IMR-90 (cell line): ENCODE data around the gene TEAD4. TPM values are rescaled to one million over a fixed set of nuclear protein-coding genes. Genes with fewer than 3 reads are reported as not detected.

ENCODE experiments used
- ATAC-seq: fragments of 200-7000 bp; cut with Tn5 transposase; 2 replicates; pipeline ENCODE4 v1.9.1; 2020; ENCODE audit warnings: low read depth, mild to moderate bottlenecking, moderate library complexity
- BruUV-seq: library from RNA; stranded (reverse); fragments of 400-500 nt; replicated peaks from 2 replicates; lab custom pipeline; 2021; lab: Mats Ljungman, UMichigan
- CTCF ChIA-PET: fragments of 300-600 bp; formaldehyde crosslinking; extraction: SDS; loops from one replicate; lab custom pipeline; 2021; ENCODE audit warnings: antibody characterized with exemption; lab: Yijun Ruan, JAX
- POLR2A ChIA-PET: fragments of 300-600 bp; sonication (Branson Sonifier 250); formaldehyde crosslinking; loops from one replicate; lab custom pipeline; 2022; ENCODE audit warnings: antibody characterized with exemption; ENCODE audit not compliant: unreplicated experiment; lab: Charles Lee
- DNase-seq: peaks from one replicate; pipeline ENCODE4 v3.0.0; 2013
- H2AFZ ChIP-seq: replicated peaks from 2 replicates; pipeline ENCODE3; 2013; ENCODE audit warnings: low read length, mild to moderate bottlenecking; ENCODE audit not compliant: poor library complexity
- H2AK5ac ChIP-seq: 2 replicates; pipeline ENCODE4 v1.6.1; 2013; ENCODE audit warnings: low read depth, low read length, inconsistent platforms
- H2AK9ac ChIP-seq: replicated peaks from 2 replicates; pipeline ENCODE3; 2013; ENCODE audit warnings: mild to moderate bottlenecking, low read depth, low read length, moderate library complexity; ENCODE audit not compliant: poor library complexity
- H2BK120ac ChIP-seq: 2 replicates; pipeline ENCODE4 v1.6.1; 2013; ENCODE audit warnings: low read depth, low read length, inconsistent platforms
- H2BK15ac ChIP-seq: 3 replicates; pipeline ENCODE4 v1.6.1; 2013; ENCODE audit warnings: low read depth, low read length, inconsistent platforms
- H2BK20ac ChIP-seq: 2 replicates; pipeline ENCODE4 v1.6.1; 2013; ENCODE audit warnings: low read depth, mild to moderate bottlenecking, inconsistent platforms, low read length, moderate library complexity
- H2BK5ac ChIP-seq: 2 replicates; pipeline ENCODE4 v1.6.1; 2013; ENCODE audit warnings: mild to moderate bottlenecking, low read depth, low read length, inconsistent platforms; ENCODE audit not compliant: poor library complexity, severe bottlenecking
- H3K14ac ChIP-seq: replicated peaks from 2 replicates; pipeline ENCODE4 v1.6.1; 2013; ENCODE audit warnings: low read depth, low read length, inconsistent platforms
- H3K18ac ChIP-seq: 2 replicates; pipeline ENCODE4 v1.6.1; 2013; ENCODE audit warnings: low read depth, low read length, control low read depth
- H3K23ac ChIP-seq: 2 replicates; pipeline ENCODE4 v1.6.1; 2013; ENCODE audit warnings: low read depth, low read length, inconsistent platforms
- H3K27ac ChIP-seq: 2 replicates; pipeline ENCODE4 v1.5.1; 2013; ENCODE audit warnings: mild to moderate bottlenecking, control low read depth, low read length; ENCODE audit not compliant: insufficient read depth
- H3K27me3 ChIP-seq: 2 replicates; pipeline ENCODE4 v1.6.1; 2013; ENCODE audit warnings: low read length; ENCODE audit not compliant: control insufficient read depth, insufficient read depth
- H3K36me3 ChIP-seq: 2 replicates; pipeline ENCODE4 v1.6.1; 2013; ENCODE audit warnings: low read length, mixed read lengths; ENCODE audit not compliant: control insufficient read depth, insufficient read depth
- H3K4ac ChIP-seq: 2 replicates; pipeline ENCODE4 v1.6.1; 2013; ENCODE audit warnings: low read depth, low read length, inconsistent platforms
- H3K4me1 ChIP-seq: 2 replicates; pipeline ENCODE4 v1.6.1; 2013; ENCODE audit warnings: low read length, mixed read lengths; ENCODE audit not compliant: control insufficient read depth, insufficient read depth
- H3K4me2 ChIP-seq: 2 replicates; pipeline ENCODE4 v1.6.1; 2013; ENCODE audit warnings: low read depth, mild to moderate bottlenecking, control low read depth, low read length, moderate library complexity
- H3K4me3 ChIP-seq: 2 replicates; pipeline ENCODE4 v1.5.1; 2013; ENCODE audit warnings: low read depth, mild to moderate bottlenecking, control low read depth, low read length, moderate library complexity; ENCODE audit not compliant: insufficient read depth
- H3K56ac ChIP-seq: 2 replicates; pipeline ENCODE4 v1.6.1; 2013; ENCODE audit warnings: low read length, inconsistent platforms; ENCODE audit not compliant: insufficient read depth; ENCODE audit errors: extremely low read depth
- H3K79me1 ChIP-seq, 2 experiments: 2 replicates each; pipeline ENCODE4 v1.6.1; 2013; ENCODE audit warnings: low read length in 2 of 2, inconsistent platforms in 1 of 2, low read depth in 1 of 2
- H3K9ac ChIP-seq: 2 replicates; pipeline ENCODE4 v1.6.1; 2013; ENCODE audit warnings: low read depth, low read length, control low read depth
- H3K9me1 ChIP-seq: 2 replicates; pipeline ENCODE4 v1.6.1; 2013; ENCODE audit warnings: low read length, inconsistent platforms; ENCODE audit not compliant: insufficient read depth
- H3K9me3 ChIP-seq: 2 replicates; pipeline ENCODE4 v1.6.1; 2013; ENCODE audit warnings: low read length; ENCODE audit not compliant: control insufficient read depth, insufficient read depth
- H4K20me1 ChIP-seq: 2 replicates; pipeline ENCODE4 v1.6.1; 2013; ENCODE audit warnings: low read length, inconsistent platforms; ENCODE audit not compliant: insufficient read depth
- H4K5ac ChIP-seq: 2 replicates; pipeline ENCODE4 v1.6.1; 2013; ENCODE audit warnings: mild to moderate bottlenecking, low read depth, low read length, control low read depth
- H4K8ac ChIP-seq, 2 experiments: 2 replicates each; pipeline ENCODE4 v1.6.1; 2013; ENCODE audit warnings: low read depth in 2 of 2, low read length in 2 of 2, control low read depth in 1 of 2, inconsistent platforms in 1 of 2
- H4K91ac ChIP-seq: 2 replicates; pipeline ENCODE4 v1.6.1; 2013; ENCODE audit warnings: low read depth, low read length, inconsistent platforms; ENCODE audit not compliant: insufficient read depth
- BHLHE40 ChIP-seq: fragments of 150-350 bp; IDR thresholded peaks from 2 replicates; pipeline ENCODE4 v1.6.1; 2016; ENCODE audit warnings: mild to moderate bottlenecking, low read depth, low read length
- CEBPB ChIP-seq: IDR thresholded peaks from 2 replicates; pipeline ENCODE4 v1.6.1; 2012; ENCODE audit warnings: low read depth, low read length, improper control_type of control experiment
- CHD1 ChIP-seq: IDR thresholded peaks from 2 replicates; pipeline ENCODE4 v1.6.1; 2012; ENCODE audit warnings: low read depth, low read length, improper control_type of control experiment
- CTCF ChIP-seq: conservative IDR thresholded peaks from 2 replicates; pipeline ENCODE4 v1.5.1; 2012; ENCODE audit warnings: mild to moderate bottlenecking, low read depth, low read length, improper control_type of control experiment
- ELK1 ChIP-seq: fragments of 150-350 bp; IDR thresholded peaks from 2 replicates; pipeline ENCODE4 v1.6.1; 2016; ENCODE audit warnings: low read depth, mild to moderate bottlenecking, low read length, moderate library complexity, borderline replicate concordance
- FOS ChIP-seq: fragments of 150-350 bp; IDR thresholded peaks from 2 replicates; pipeline ENCODE4 v1.6.1; 2016; ENCODE audit warnings: low read depth, low read length
- MAFK ChIP-seq: IDR thresholded peaks from 2 replicates; pipeline ENCODE4 v1.6.1; 2012; ENCODE audit warnings: low read depth, low read length, improper control_type of control experiment
- MAZ ChIP-seq: IDR thresholded peaks from 2 replicates; pipeline ENCODE4 v1.6.1; 2012; ENCODE audit warnings: low read depth, mild to moderate bottlenecking, low read length, improper control_type of control experiment, moderate library complexity, borderline replicate concordance
- MXI1 ChIP-seq: IDR thresholded peaks from 2 replicates; pipeline ENCODE4 v1.6.1; 2012; ENCODE audit warnings: low read depth, mild to moderate bottlenecking, low read length, moderate library complexity, borderline replicate concordance
- NFE2L2 ChIP-seq: fragments of 150-350 bp; IDR thresholded peaks from 2 replicates; pipeline ENCODE4 v1.6.1; 2016; ENCODE audit warnings: low read depth, mild to moderate bottlenecking, low read length
- POLR2A ChIP-seq: IDR thresholded peaks from 2 replicates; pipeline ENCODE4 v1.6.1; 2012; ENCODE audit warnings: mild to moderate bottlenecking, low read depth, low read length
- RAD21 ChIP-seq: IDR thresholded peaks from 2 replicates; pipeline ENCODE4 v1.6.1; 2012; ENCODE audit warnings: low read length, improper control_type of control experiment
- RCOR1 ChIP-seq: IDR thresholded peaks from 2 replicates; pipeline ENCODE4 v1.6.1; 2012; ENCODE audit warnings: mild to moderate bottlenecking, low read length, improper control_type of control experiment; ENCODE audit not compliant: insufficient replicate concordance
- RFX5 ChIP-seq: IDR thresholded peaks from 2 replicates; pipeline ENCODE4 v1.8.0; 2012; ENCODE audit warnings: low read depth, mild to moderate bottlenecking, low read length, moderate library complexity
- SMC3 ChIP-seq: fragments of 150-350 bp; IDR thresholded peaks from 2 replicates; pipeline ENCODE4 v1.6.1; 2016; ENCODE audit warnings: low read depth, mild to moderate bottlenecking, antibody characterized with exemption, low read length, moderate library complexity
- USF2 ChIP-seq: fragments of 150-350 bp; IDR thresholded peaks from 2 replicates; pipeline ENCODE4 v1.6.1; 2017; ENCODE audit warnings: mild to moderate bottlenecking, antibody characterized with exemption, low read length, low read depth
- WGBS, 2 experiments: methylation state at CpG; one replicate each; pipeline versions ENCODE4 v1.1.5 to v1.1.7; 2013; ENCODE audit warnings: missing lambda C conversion rate in 2 of 2; ENCODE audit not compliant: insufficient read length in 1 of 2; ENCODE audit errors: extremely low coverage in 2 of 2; 5-methylcytosine and 5-hydroxymethylcytosine counted together
- dilution Hi-C: fragments of 300-500 bp; cut with HindIII; formaldehyde crosslinking; loops from one replicate; pipeline ENCODE4 v1.14.3; 2018; ENCODE audit warnings: low sequenced_read_pairs; ENCODE audit not compliant: unreplicated experiment
- in situ Hi-C: fragments of 300-500 bp; cut with MboI; formaldehyde crosslinking; loops from 3 replicates; pipeline ENCODE4 v1.14.3; 2019; ENCODE audit warnings: low sequenced_read_pairs, inconsistent platforms, mixed read lengths
- intact Hi-C: fragments of 100-400 bp; cut with micrococcal nuclease; formaldehyde crosslinking; loops from 2 replicates; pipeline ENCODE4 v1.10.0; 2022
- polyA plus RNA-seq, 3 experiments: library from polyadenylated mRNA; depleted of rRNA; stranded (reverse); fragments of >200 nt; gene quantifications; 2 replicates each; pipeline ENCODE4 v1.2.3, GENCODE V29; 2012; ENCODE audit warnings: low replicate concordance in 1 of 3
- total RNA-seq: library from RNA; depleted of rRNA; stranded (reverse); fragments of >200 nt; gene quantifications from 2 replicates; pipeline ENCODE4 v1.2.3, GENCODE V29; 2012

Gene TEAD4
- total and polyA plus RNA-seq, 2 of the 4 experiments (the other 2 are of a cell fraction) = 8.8 to 24.9 TPM

- no peak overlapping the region for H3K4me2 ChIP-seq
- H2BK5ac ChIP-seq = no peak overlapping the region
- WGBS, 2 experiments = no CpG with 5 or more reads among the region's 6 CpGs
- H3K23ac ChIP-seq = no peak overlapping the region
- H4K20me1 ChIP-seq = peaks cover 18% of the 10 kb centered on the region
- no peaks in the 10 kb centered on the region for H3K9me3 ChIP-seq
- H2BK20ac ChIP-seq = no peak overlapping the region
- no peak overlapping the region for H2BK15ac ChIP-seq
- CTCF ChIA-PET = interaction anchor here (0.9 kb wide), 1 partner anchor 11 kb away, joined by 3 read pairs; no protein-coding TSS in a partner anchor
- no peak overlapping the region for H2BK120ac ChIP-seq
- dilution Hi-C loops (no loop called here), in situ Hi-C loops (no loop called here), intact Hi-C loops (no loop called here)
- H3K36me3 ChIP-seq = peaks cover 6% of the 10 kb centered on the region
- no peak overlapping the region for H3K9ac ChIP-seq
- ATAC-seq = peak; percentile 75
- H3K9me1 ChIP-seq = peaks cover 13% of the 10 kb centered on the region
- H3K4me3 ChIP-seq = no peak overlapping the region
- 0 out of 4 replicates have a peak overlapping the region, but pooled peaks of 1 of the 2 experiments have one; percentile 5 for H4K8ac ChIP-seq
- H3K4ac ChIP-seq = no peak overlapping the region
- peak overlapping the region; percentile 46 for H2AFZ ChIP-seq
- no peak for DNase-seq
- no peak overlapping the region for H4K91ac ChIP-seq
- H3K18ac ChIP-seq = no peak overlapping the region
- POLR2A ChIA-PET = no interaction called here
- peak overlapping the region; percentile 52 for H2AK9ac ChIP-seq
- H3K56ac ChIP-seq = no peak overlapping the region
- H3K79me1 ChIP-seq = peaks cover 19 to 48% of the 10 kb centered on the region in 2 experiments
- H3K14ac ChIP-seq = no peak overlapping the region
- H2AK5ac ChIP-seq = no peak overlapping the region
- TF ChIP-seq SMC3 (no peak), NFE2L2 (no peak), USF2 (no peak), CHD1 (no peak), ELK1 (no peak), POLR2A (no peak), FOS (no peak), CTCF (no peak), RFX5 (no peak), MXI1 (no peak), BHLHE40 (no peak), MAFK (no peak), MAZ (no peak), CEBPB (no peak), RAD21 (no peak), RCOR1 (no peak)
- peaks cover 2% of the 10 kb centered on the region; the same call in 1 of the 2 replicates for H3K4me1 ChIP-seq
- H4K5ac ChIP-seq = no peak overlapping the region
- no peak overlapping the region for H3K27ac ChIP-seq
- no TSS peak for BruUV-seq
- no peaks in the 10 kb centered on the region for H3K27me3 ChIP-seq
Measured at GRCh38 chr12:2976581-2976996, 17.4 kb downstream of the TEAD4 start.
